Amygdala (tissue), 56 donors: ENCODE results near the gene YTHDF2.
A peak's percentile ranks its signal among the peaks of the same experiment; 100 is the strongest.
"Not testable (repeated sequence)": the region's sequence is repeated elsewhere in the genome, so short reads cannot be mapped to it uniquely, and the experiment has no call there.

Experiments
- DNase-seq, 56 donors: peaks; one replicate each; lab custom pipeline; 2025; lab: John Stamatoyannopoulos, UW

Gene YTHDF2

GRCh38 chr1:28758420-28758819 lies 21.7 kb downstream of the YTHDF2 start:
- no peak for DNase-seq

GRCh38 chr1:28759257-28759656 lies 22.5 kb downstream of the YTHDF2 start:
- DNase-seq = no peak

- no peak for DNase-seq
Measured at GRCh38 chr1:28761189-28761588, 24.4 kb downstream of the YTHDF2 start.

- DNase-seq = no peak
Measured at GRCh38 chr1:28766532-28767183, 29.9 kb downstream of the YTHDF2 start.

GRCh38 chr1:28770601-28771165 lies 33.9 kb downstream of the YTHDF2 start:
- DNase-seq = no peak

- not testable (repeated sequence) for DNase-seq
Measured at GRCh38 chr1:28771921-28772320, 35.2 kb downstream of the YTHDF2 start.

GRCh38 chr1:28773105-28773504 lies 36.4 kb downstream of the YTHDF2 start:
- DNase-seq = no peak

- DNase-seq = peak in 40 of 56 donors; percentile 1 to 67 (median 27)
Measured at GRCh38 chr1:28775121-28775942, 38.6 kb downstream of the YTHDF2 start.

GRCh38 chr1:28776341-28776740 lies 39.6 kb downstream of the YTHDF2 start:
- DNase-seq = no peak

GRCh38 chr1:28778021-28778420 lies 41.3 kb downstream of the YTHDF2 start:
- DNase-seq = no peak

- no peak for DNase-seq
Measured at GRCh38 chr1:28779751-28780408, 43.1 kb downstream of the YTHDF2 start.

- no peak for DNase-seq
Measured at GRCh38 chr1:28781305-28781704, 44.6 kb downstream of the YTHDF2 start.

- DNase-seq = no peak
Measured at GRCh38 chr1:28782011-28782410, 45.3 kb downstream of the YTHDF2 start.

- DNase-seq = no peak
Measured at GRCh38 chr1:28783363-28783762, 46.6 kb downstream of the YTHDF2 start.

GRCh38 chr1:28789412-28789811 lies 52.7 kb downstream of the YTHDF2 start:
- no peak for DNase-seq

- DNase-seq = no peak
Measured at GRCh38 chr1:28789816-28790215, 53.1 kb downstream of the YTHDF2 start.

- DNase-seq = no peak
Measured at GRCh38 chr1:28790377-28791035, 53.8 kb downstream of the YTHDF2 start.

GRCh38 chr1:28791929-28792328 lies 55.2 kb downstream of the YTHDF2 start:
- DNase-seq = not testable (repeated sequence)

GRCh38 chr1:28792644-28793121 lies 55.9 kb downstream of the YTHDF2 start:
- DNase-seq = no peak

GRCh38 chr1:28794582-28794981 lies 57.8 kb downstream of the YTHDF2 start:
- DNase-seq = not testable (repeated sequence)
